K562 (cell line): ENCODE data around the gene TRNP1. TPM values are rescaled to one million over a fixed set of nuclear protein-coding genes. Genes with fewer than 3 reads are reported as not detected.

Experiments used
- AFF4 ChIP-seq: sonication (generic); formaldehyde crosslinking; IDR thresholded peaks from 2 replicates; pipeline ENCODE4 v1.8.0; 2023; ENCODE audit warnings: mild to moderate bottlenecking, missing genetic modification reagents
- CHD4 ChIP-seq: fragments of 200-600 bp; sonication (generic); IDR thresholded peaks from 3 replicates; pipeline ENCODE4 v1.6.1; 2012; ENCODE audit warnings: low read depth, mild to moderate bottlenecking, mixed read lengths, low read length, inconsistent platforms; ENCODE audit not compliant: insufficient read depth, insufficient replicate concordance, poor library complexity, severe bottlenecking
- ETV1 ChIP-seq: fragments of 450-650 bp; conservative IDR thresholded peaks from 2 replicates; pipeline ENCODE4 v1.6.1; 2016; ENCODE audit warnings: missing genetic modification characterization, control low read depth, low read depth, missing compliant biosample characterization
- NFE2L1 ChIP-seq: fragments of 450-650 bp; IDR thresholded peaks from 2 replicates; pipeline ENCODE4 v1.6.1; 2016; ENCODE audit warnings: missing genetic modification characterization, low read depth, mild to moderate bottlenecking, missing compliant biosample characterization, moderate library complexity, borderline replicate concordance
- SMAD3 ChIP-seq: fragments of 450-650 bp; formaldehyde crosslinking; conservative IDR thresholded peaks from 2 replicates; pipeline ENCODE4 v1.4.0; 2020; ENCODE audit warnings: mild to moderate bottlenecking
- SRSF3 ChIP-seq: fragments of 200-400 bp; formaldehyde crosslinking; IDR thresholded peaks from 2 replicates; pipeline ENCODE4 v1.6.1; 2016; ENCODE audit warnings: mild to moderate bottlenecking, low read length, moderate library complexity; ENCODE audit not compliant: insufficient read depth
- VEZF1 ChIP-seq: fragments of 200-800 bp; sonication (Bioruptor generic); IDR thresholded peaks from 2 replicates; pipeline ENCODE4 v1.6.1; 2017; ENCODE audit warnings: missing genetic modification characterization, missing compliant biosample characterization
- WHSC1 ChIP-seq: IDR thresholded peaks from one replicate; pipeline ENCODE4 v1.6.1; 2012; ENCODE audit warnings: low read length, control low read depth, inconsistent platforms
- ZNF699 ChIP-seq: fragments of 250-450 bp; sonication (Bioruptor Pico); IDR thresholded peaks from 2 replicates; pipeline ENCODE4 v1.8.0; 2021; ENCODE audit warnings: mild to moderate bottlenecking, moderate library complexity; ENCODE audit not compliant: insufficient replicate concordance
- polyA plus RNA-seq, 8 experiments: library from polyadenylated mRNA; depleted of rRNA in 4 of 8; stranded (reverse) in 5 of 8; unstranded in 3 of 8; fragments of >200 nt; fragmentation: Nextera tagmentation in 2 of 8; fragmentation: Illumina TruSeq in 1 of 8; extraction: Ambion mirVana in 2 of 8; extraction: Trizol in 1 of 8; gene quantifications; 2 replicates each; pipeline versions ENCODE4 v1.2.1 to v1.2.3, GENCODE V29; 2011 to 2014; ENCODE audit warnings: inconsistent platforms in 1 of 8, missing spikeins in 1 of 8
- total RNA-seq, 7 experiments: library from RNA; depleted of rRNA in 6 of 7; stranded (reverse); fragments of >200 nt in 6 of 7; fragmentation: Illumina TruSeq in 2 of 7; extraction: Trizol in 2 of 7; gene quantifications; 2 replicates each; pipeline versions ENCODE4 v1.2.1 to v1.2.3, GENCODE V29; 2011 to 2021; ENCODE audit warnings: low replicate concordance in 1 of 7
- TF ChIP-seq, protein P1 (sequence below): IDR thresholded peaks from 2 replicates; pipeline ENCODE4 v1.6.1; 2016; ENCODE audit warnings: missing genetic modification characterization, missing compliant biosample characterization
- TF ChIP-seq, protein P2 (sequence below): sonication (generic); formaldehyde crosslinking; IDR thresholded peaks from 2 replicates; pipeline ENCODE4 v1.9.0; 2022; ENCODE audit warnings: mild to moderate bottlenecking, missing genetic modification reagents
- TF ChIP-seq, protein P3 (sequence below), 2 experiments: fragments of 200-800 bp in 1 of 2; sonication (Bioruptor generic) in 1 of 2; sonication (generic) in 1 of 2; formaldehyde crosslinking in 1 of 2; IDR thresholded peaks in 1 of 2; conservative IDR thresholded peaks in 1 of 2; 2 replicates each; pipeline versions ENCODE4 v1.5.0 to v1.6.1; 2016 to 2020; ENCODE audit warnings: missing compliant biosample characterization in 1 of 2, missing genetic modification characterization in 1 of 2, missing genetic modification reagents in 1 of 2
- TF ChIP-seq, protein P4 (sequence below), 2 experiments: fragments of 450-650 bp in 1 of 2; sonication (generic) in 1 of 2; formaldehyde crosslinking; conservative IDR thresholded peaks; 2 replicates each; pipeline versions ENCODE4 v1.4.0 to v1.8.1; 2020 to 2022; ENCODE audit warnings: mild to moderate bottlenecking in 1 of 2, missing genetic modification reagents in 1 of 2

The TRNP1 gene
- total and polyA plus RNA-seq, 9 of the 15 experiments (the other 6 are each of a cell fraction or from before 2014, with no cell fraction given), result 0.03 to 1.3 (median 0.95) TPM

DNA sequence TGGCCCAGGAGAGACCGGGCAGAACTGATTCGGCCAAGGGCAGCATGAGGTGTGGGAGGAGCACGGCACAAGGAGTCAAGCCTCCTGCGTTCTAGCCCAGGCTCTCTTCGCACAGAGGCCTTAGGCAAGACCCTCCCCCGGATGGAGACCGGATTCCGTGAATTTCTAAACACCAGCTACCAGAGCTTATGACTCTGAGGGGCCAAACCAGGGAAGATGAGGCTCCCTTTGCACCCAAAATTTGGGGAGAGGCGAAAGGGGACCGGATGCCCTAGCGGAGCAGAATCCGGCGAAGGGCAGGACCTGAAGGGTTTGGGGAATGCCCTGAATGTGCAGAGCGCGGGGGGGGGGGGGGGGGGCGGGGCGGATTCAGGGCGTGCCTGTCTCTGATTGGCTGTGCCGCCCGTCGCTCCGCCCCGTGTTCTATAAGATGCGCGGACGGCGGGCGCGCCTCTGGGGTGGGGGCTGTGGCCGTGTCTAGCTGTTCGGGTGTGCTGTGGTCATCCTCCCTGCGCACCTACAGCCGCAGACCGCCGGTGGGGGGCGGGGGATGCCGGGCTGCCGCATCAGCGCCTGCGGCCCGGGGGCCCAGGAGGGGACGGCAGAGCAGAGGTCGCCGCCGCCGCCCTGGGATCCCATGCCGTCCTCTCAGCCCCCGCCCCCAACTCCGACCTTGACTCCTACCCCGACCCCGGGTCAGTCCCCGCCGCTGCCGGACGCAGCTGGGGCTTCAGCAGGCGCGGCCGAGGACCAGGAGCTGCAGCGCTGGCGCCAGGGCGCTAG is at the start of gene TRNP1 (continued):
- TF ChIP-seq, protein P1, sequence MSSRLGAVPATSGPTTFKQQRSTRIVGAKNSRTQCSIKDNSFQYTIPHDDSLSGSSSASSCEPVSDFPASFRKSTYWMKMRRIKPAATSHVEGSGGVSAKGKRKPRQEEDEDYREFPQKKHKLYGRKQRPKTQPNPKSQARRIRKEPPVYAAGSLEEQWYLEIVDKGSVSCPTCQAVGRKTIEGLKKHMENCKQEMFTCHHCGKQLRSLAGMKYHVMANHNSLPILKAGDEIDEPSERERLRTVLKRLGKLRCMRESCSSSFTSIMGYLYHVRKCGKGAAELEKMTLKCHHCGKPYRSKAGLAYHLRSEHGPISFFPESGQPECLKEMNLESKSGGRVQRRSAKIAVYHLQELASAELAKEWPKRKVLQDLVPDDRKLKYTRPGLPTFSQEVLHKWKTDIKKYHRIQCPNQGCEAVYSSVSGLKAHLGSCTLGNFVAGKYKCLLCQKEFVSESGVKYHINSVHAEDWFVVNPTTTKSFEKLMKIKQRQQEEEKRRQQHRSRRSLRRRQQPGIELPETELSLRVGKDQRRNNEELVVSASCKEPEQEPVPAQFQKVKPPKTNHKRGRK (tag), result no peak
- TF ChIP-seq ZNF699 (CRISPR knock-in tag) (no peak), WHSC1 (no peak), VEZF1 (CRISPR knock-in tag) (peak; percentile 99), AFF4 (CRISPR knock-in tag) (0 out of 2 replicates have a peak, but pooled peaks have one; percentile 22), SRSF3 (no peak), NFE2L1 (tag) (no peak), CHD4 (no peak), SMAD3 (CRISPR knock-in tag) (no peak), ETV1 (tag) (no peak)
- TF ChIP-seq, protein P2, sequence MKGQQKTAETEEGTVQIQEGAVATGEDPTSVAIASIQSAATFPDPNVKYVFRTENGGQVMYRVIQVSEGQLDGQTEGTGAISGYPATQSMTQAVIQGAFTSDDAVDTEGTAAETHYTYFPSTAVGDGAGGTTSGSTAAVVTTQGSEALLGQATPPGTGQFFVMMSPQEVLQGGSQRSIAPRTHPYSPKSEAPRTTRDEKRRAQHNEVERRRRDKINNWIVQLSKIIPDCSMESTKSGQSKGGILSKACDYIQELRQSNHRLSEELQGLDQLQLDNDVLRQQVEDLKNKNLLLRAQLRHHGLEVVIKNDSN (CRISPR knock-in tag), result no peak
- TF ChIP-seq, protein P3, sequence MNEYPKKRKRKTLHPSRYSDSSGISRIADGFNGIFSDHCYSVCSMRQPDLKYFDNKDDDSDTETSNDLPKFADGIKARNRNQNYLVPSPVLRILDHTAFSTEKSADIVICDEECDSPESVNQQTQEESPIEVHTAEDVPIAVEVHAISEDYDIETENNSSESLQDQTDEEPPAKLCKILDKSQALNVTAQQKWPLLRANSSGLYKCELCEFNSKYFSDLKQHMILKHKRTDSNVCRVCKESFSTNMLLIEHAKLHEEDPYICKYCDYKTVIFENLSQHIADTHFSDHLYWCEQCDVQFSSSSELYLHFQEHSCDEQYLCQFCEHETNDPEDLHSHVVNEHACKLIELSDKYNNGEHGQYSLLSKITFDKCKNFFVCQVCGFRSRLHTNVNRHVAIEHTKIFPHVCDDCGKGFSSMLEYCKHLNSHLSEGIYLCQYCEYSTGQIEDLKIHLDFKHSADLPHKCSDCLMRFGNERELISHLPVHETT (CRISPR knock-in tag; conservative IDR thresholded peaks at IDR 0.05 in 1 of 2, IDR thresholded peaks at IDR 0.05 in 1 of 2), result no peak
- TF ChIP-seq, protein P4, sequence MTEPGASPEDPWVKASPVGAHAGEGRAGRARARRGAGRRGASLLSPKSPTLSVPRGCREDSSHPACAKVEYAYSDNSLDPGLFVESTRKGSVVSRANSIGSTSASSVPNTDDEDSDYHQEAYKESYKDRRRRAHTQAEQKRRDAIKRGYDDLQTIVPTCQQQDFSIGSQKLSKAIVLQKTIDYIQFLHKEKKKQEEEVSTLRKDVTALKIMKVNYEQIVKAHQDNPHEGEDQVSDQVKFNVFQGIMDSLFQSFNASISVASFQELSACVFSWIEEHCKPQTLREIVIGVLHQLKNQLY (CRISPR knock-in tag; conservative IDR thresholded peaks at IDR 0.05), result no peak
